Measurements from ENCODE around the gene MRPS25. TPM values are rescaled to one million over a fixed set of nuclear protein-coding genes. Genes with fewer than 3 reads are reported as not detected.

MRPS25 gene
- total and polyA plus RNA-seq, 2 donors (not counting 3 experiments of a cell fraction or from before 2014, with no cell fraction given), result 32.5 to 68.7 TPM

GRCh38 chr3:15033103-15033502 is 32.0 kb downstream of the MRPS25 start:
- ChIA-PET CTCF (interaction anchor here (1.9 kb wide), 1 partner anchor 18 kb away, joined by 5 read pairs; no protein-coding TSS in a partner anchor), POLR2A (no interaction called here)
- H3K9ac ChIP-seq (replicated peaks; ENCODE audit: extremely low read depth, insufficient read depth, low read length), result no peak overlapping the region
- intact Hi-C loops (cut with micrococcal nuclease), result no loop called here
- H4K20me1 ChIP-seq (replicated peaks; ENCODE audit: control insufficient read depth, extremely low read depth, insufficient read depth, low read length), result no peaks in the 10 kb centered on the region
- no TSS peak for BruUV-seq (replicated peaks)
- H3K36me3 ChIP-seq (ENCODE audit: control insufficient read depth in 2 of 2, extremely low read depth in 1 of 2, insufficient read depth in 2 of 2, low read length in 2 of 2), result peaks cover 9 to 47% of the 10 kb centered on the region in 2 experiments
- H3K4me1 ChIP-seq (ENCODE audit: control insufficient read depth, extremely low read depth, insufficient read depth, low read length), result no peaks in the 10 kb centered on the region
- H3K4me2 ChIP-seq (ENCODE audit: insufficient read depth, low read length), result no peak overlapping the region
- TF ChIP-seq POLR2AphosphoS5 (IDR thresholded peaks at IDR 0.05; ENCODE audit: insufficient read depth, low read depth, low read length) (no peak), JUN (IDR thresholded peaks at IDR 0.05; ENCODE audit: borderline replicate concordance, insufficient read depth, insufficient read length, low read depth) (no peak), POLR2A (IDR thresholded peaks at IDR 0.05; ENCODE audit: low read depth, low read length) (no peak), MYC (IDR thresholded peaks at IDR 0.05; ENCODE audit: low read depth, low read length) (no peak), CTCF (IDR thresholded peaks at IDR 0.05; ENCODE audit: extremely low read depth in 1 of 2, insufficient read depth in 1 of 2, low read depth in 1 of 2, low read length in 2 of 2) (no peak), GATA2 (IDR thresholded peaks at IDR 0.05; ENCODE audit: insufficient read depth, insufficient read length, low read depth, low read length) (no peak)
- FAIRE-seq (no peak), DNase-seq (ENCODE audit: low read depth, low spot score) (no peak)
- H3K27me3 ChIP-seq (ENCODE audit: control insufficient read depth in 2 of 2, insufficient read depth in 2 of 2, low read length in 2 of 2), result no peaks in the 10 kb centered on the region
- no peaks in the 10 kb centered on the region for H3K9me1 ChIP-seq (replicated peaks; ENCODE audit: control insufficient read depth, extremely low read depth, insufficient read depth, low read length)
- dilution Hi-C loops (cut with MboI; ENCODE audit: extremely low pct_ligation_motif_present, low sequenced_read_pairs), result no loop called here
- no peak overlapping the region for H2AFZ ChIP-seq (ENCODE audit: low read depth, low read length)
- no peak overlapping the region for H3K4me3 ChIP-seq (replicated peaks in 1 of 3; ENCODE audit: insufficient read depth in 1 of 3, low read depth in 1 of 3, low read length in 3 of 3)
- no peaks in the 10 kb centered on the region for H3K9me3 ChIP-seq (replicated peaks; ENCODE audit: control insufficient read depth, insufficient read depth, low read length)
- H3K79me2 ChIP-seq (ENCODE audit: control insufficient read depth, insufficient read depth, low read length), result no peaks in the 10 kb centered on the region
- H3K27ac ChIP-seq (ENCODE audit: insufficient read depth, low read depth, low read length), result no peak overlapping the region

GRCh38 chr3:15032650-15033049 is 32.5 kb downstream of the MRPS25 start:
- Histone ChIP-seq H3K27me3 (ENCODE audit: control insufficient read depth in 2 of 2, insufficient read depth in 2 of 2, low read length in 2 of 2) (no peaks in the 10 kb centered on the region), H3K9me1 (replicated peaks; ENCODE audit: control insufficient read depth, extremely low read depth, insufficient read depth, low read length) (no peaks in the 10 kb centered on the region), H3K4me1 (ENCODE audit: control insufficient read depth, extremely low read depth, insufficient read depth, low read length) (no peaks in the 10 kb centered on the region), H3K27ac (ENCODE audit: insufficient read depth, low read depth, low read length) (no peak overlapping the region), H4K20me1 (replicated peaks; ENCODE audit: control insufficient read depth, extremely low read depth, insufficient read depth, low read length) (no peaks in the 10 kb centered on the region), H3K79me2 (ENCODE audit: control insufficient read depth, insufficient read depth, low read length) (no peaks in the 10 kb centered on the region), H3K36me3 (ENCODE audit: control insufficient read depth in 2 of 2, extremely low read depth in 1 of 2, insufficient read depth in 2 of 2, low read length in 2 of 2) (peaks cover 9 to 43% of the 10 kb centered on the region in 2 experiments), H3K4me3 (replicated peaks in 1 of 3; ENCODE audit: insufficient read depth in 1 of 3, low read depth in 1 of 3, low read length in 3 of 3) (no peak overlapping the region), H2AFZ (ENCODE audit: low read depth, low read length) (no peak overlapping the region), H3K9ac (replicated peaks; ENCODE audit: extremely low read depth, insufficient read depth, low read length) (no peak overlapping the region), H3K9me3 (replicated peaks; ENCODE audit: control insufficient read depth, insufficient read depth, low read length) (no peaks in the 10 kb centered on the region), H3K4me2 (ENCODE audit: insufficient read depth, low read length) (no peak overlapping the region)
- no TSS peak for BruUV-seq (replicated peaks)
- ChIA-PET POLR2A (no interaction called here), CTCF (no interaction called here)
- TF ChIP-seq GATA2 (IDR thresholded peaks at IDR 0.05; ENCODE audit: insufficient read depth, insufficient read length, low read depth, low read length), result no peak
- no peak for TF ChIP-seq MYC (IDR thresholded peaks at IDR 0.05; ENCODE audit: low read depth, low read length)
- no peak for TF ChIP-seq EZH2 (IDR thresholded peaks at IDR 0.05; ENCODE audit: borderline replicate concordance, low read depth, low read length, severe bottlenecking)
- TF ChIP-seq MAX (IDR thresholded peaks at IDR 0.05; ENCODE audit: insufficient read depth, insufficient read length), result no peak
- no peak for TF ChIP-seq POLR2A (IDR thresholded peaks at IDR 0.05; ENCODE audit: low read depth, low read length)
- no peak for TF ChIP-seq CTCF (IDR thresholded peaks at IDR 0.05; ENCODE audit: extremely low read depth in 1 of 2, insufficient read depth in 1 of 2, low read depth in 1 of 2, low read length in 2 of 2)
- intact Hi-C loops (cut with micrococcal nuclease), result no loop called here
- dilution Hi-C loops (cut with MboI; ENCODE audit: extremely low pct_ligation_motif_present, low sequenced_read_pairs), result no loop called here
- no peak for FAIRE-seq
- DNase-seq (ENCODE audit: low read depth, low spot score), result no peak

All from endothelial cell of umbilical vein (primary cell).